CD4-positive, alpha-beta T cell treated with Interleukin-17A for 1 hour (primary cell): ENCODE measurements around the gene TNIP2.
A peak's percentile ranks its signal among the peaks of the same experiment; 100 is the strongest.

Experiments
- DNase-seq: peaks from one replicate; pipeline ENCODE4 v3.0.0-alpha.2; 2020

TNIP2 gene, protein sequence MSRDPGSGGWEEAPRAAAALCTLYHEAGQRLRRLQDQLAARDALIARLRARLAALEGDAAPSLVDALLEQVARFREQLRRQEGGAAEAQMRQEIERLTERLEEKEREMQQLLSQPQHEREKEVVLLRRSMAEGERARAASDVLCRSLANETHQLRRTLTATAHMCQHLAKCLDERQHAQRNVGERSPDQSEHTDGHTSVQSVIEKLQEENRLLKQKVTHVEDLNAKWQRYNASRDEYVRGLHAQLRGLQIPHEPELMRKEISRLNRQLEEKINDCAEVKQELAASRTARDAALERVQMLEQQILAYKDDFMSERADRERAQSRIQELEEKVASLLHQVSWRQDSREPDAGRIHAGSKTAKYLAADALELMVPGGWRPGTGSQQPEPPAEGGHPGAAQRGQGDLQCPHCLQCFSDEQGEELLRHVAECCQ

DNA sequence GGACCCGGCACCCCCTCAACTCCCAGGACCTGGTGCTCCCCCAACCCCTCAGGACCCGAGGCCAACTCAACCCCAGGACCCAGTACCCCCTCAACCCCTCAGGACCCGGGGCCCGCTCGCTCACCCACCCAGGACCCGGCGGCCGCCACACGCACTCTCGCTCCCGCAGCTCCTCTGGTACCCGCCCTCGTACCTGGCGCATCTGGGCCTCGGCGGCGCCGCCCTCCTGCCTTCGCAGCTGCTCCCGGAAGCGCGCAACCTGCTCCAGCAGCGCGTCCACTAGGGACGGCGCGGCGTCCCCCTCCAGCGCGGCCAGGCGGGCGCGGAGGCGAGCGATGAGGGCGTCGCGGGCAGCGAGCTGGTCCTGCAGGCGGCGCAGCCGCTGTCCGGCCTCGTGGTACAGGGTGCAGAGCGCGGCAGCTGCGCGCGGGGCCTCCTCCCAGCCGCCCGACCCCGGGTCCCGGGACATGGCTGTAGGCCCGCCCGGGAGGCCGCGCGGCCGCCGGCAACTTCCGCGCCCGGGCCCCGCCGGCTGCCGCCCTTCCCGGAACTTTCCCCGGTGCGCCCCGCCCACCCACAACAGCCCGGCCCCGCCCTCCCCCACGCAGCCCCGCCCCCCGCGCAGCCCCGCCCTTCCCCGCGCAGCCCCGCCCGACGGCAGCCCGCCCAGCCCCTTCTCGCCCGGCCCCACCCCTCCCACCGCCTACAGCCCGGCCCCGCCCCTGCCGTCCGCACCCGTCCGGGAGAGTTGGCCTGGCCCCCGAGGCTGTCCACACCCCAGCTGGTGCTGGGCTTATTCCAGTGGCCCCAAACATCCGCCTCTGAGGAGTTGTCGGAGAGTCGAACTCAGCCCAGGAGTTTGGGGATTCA is at the start of gene TNIP2:
Gene TNIP2, minus strand, starts transcription at position 516 of the 870 bp plus-strand sequence. Its CDS starts 47 bp downstream, at position 469.
- DNase-seq: peak; percentile 86

DNA sequence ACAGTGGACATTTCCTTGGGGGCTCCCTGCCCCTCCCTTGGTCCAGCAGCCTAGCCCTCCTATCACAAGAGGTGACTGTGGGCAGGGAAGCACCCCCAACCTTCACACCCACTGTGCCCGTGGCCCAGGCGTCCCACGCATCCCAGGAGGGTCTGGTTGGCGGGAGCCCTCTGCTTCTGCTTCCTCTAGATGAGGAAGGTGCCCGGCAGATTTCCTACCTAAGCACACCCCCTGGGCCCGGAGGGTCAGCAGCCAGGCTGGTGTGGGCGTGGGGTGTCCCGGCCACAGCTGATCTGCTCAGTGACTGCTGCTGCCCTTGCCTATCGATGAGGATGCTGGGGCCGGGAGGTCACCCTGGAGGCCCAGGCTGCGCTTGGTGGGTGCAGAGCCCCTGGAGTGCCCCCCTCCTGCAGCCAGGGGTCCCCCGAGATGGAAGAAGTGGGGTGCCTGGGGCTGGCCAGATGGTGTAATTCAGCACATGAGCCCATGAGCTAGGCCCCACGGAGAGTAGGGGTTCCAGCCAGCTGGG is 48.9 kb upstream of the TNIP2 start:
- DNase-seq: no peak

DNA sequence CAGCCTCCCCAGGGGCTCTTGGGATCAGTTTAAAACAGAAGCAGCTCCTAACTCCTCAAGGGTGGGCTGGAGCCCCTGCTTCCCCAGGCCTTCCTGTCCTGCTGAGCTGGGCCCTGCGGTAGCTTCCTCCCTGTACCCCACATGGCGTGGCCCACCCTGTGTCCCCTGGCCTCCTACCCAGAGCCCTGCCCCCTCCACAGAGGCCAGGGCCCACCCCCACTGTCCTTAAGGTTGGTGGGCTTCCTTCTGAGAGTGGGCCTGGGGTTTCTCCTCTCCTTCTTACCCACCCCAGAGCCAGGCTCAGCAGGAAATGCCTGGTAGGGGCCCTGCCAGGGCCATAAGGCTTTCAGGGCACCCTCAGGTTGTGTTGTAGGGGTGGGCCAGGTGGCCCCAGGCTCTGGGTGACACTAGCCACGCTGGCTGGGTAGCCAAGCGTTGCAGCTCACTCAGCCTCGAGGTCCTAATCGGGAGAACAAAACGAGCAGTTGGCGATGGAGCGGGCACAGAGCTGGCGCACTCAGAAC is 48.4 kb upstream of the TNIP2 start:
- DNase-seq: no peak

DNA sequence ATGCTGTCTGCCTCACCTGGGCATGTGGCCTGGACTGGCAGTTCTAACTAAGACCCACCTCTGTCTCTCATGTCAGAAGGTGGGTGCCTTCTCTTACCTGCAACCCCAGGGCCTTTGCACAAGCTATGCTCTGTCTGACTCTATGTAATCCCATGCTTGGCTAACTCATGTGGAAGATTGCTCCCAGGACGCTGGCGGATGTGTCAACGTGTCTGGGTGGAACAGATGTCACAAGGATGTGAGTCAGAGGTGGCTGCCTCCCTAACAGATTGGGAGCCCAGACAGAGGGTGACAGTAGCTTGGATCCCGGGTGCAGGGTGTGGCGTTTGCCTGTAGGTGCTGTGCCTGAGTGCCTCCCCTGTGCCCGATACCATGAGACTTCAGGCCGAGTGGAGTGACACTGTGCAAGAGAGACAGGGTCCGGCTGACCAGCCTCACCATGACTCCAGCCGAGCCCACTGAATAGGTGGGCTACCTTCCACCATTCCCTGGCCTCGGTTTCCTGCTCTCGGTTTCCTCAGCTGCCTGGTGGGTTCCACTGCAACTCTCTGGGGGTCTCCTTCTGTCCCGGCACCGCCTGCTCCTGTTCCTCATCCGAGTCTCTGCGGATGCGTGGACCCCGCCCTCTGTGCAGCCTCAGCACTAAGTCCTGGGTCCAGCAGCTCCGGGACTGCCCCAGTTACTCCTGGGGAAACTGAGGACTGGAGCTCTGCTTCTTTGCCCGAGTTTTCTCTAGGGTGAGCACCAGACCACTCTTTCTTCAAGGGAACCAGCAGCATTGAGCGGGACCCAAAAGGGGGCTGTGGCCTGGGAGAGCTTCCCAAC is 47.7 kb upstream of the TNIP2 start:
- no peak for DNase-seq

DNA sequence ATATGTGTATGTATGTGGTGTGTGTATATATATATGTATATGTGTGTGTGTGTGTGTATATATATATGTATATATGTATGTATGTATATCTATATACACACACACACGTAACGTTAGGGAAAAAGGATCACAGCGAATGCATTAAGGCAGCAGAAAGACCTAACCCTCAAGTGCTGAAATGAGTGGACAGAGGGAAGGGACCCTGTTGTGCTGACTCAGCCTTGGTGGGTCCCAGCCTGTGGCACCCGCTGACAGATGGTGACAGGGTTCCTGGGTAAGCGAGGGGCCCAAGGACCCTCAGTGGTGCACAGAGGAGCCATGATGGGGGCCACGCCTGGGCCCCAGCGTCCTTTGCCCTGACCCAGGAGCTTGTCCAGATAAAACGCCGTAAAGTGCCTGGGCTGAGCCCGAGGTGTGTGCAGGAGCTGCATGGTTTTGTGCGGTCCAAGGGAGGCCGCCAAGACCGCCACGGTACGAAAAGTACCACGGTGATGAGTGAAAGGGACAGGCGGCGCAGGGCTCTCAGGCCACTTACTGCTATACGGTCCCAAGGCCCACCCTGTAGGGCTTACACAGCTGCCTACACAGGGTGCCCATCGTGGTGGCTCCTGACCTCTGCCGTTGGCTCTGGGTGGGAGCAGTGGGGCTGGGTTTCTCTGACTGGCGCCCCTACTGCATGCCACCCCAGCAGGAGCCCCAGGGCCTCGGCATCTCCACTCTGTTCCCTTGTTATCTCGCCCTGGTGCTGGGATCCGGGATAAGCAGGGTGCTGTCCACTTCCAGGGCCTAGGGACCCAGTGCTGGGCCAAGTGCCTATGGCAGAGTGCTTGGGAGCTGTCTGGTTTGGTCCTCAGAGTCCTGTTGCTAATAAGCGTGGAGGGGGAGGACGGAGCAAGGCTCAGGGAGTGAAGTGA is 46.7 kb upstream of the TNIP2 start:
- DNase-seq: no peak

DNA sequence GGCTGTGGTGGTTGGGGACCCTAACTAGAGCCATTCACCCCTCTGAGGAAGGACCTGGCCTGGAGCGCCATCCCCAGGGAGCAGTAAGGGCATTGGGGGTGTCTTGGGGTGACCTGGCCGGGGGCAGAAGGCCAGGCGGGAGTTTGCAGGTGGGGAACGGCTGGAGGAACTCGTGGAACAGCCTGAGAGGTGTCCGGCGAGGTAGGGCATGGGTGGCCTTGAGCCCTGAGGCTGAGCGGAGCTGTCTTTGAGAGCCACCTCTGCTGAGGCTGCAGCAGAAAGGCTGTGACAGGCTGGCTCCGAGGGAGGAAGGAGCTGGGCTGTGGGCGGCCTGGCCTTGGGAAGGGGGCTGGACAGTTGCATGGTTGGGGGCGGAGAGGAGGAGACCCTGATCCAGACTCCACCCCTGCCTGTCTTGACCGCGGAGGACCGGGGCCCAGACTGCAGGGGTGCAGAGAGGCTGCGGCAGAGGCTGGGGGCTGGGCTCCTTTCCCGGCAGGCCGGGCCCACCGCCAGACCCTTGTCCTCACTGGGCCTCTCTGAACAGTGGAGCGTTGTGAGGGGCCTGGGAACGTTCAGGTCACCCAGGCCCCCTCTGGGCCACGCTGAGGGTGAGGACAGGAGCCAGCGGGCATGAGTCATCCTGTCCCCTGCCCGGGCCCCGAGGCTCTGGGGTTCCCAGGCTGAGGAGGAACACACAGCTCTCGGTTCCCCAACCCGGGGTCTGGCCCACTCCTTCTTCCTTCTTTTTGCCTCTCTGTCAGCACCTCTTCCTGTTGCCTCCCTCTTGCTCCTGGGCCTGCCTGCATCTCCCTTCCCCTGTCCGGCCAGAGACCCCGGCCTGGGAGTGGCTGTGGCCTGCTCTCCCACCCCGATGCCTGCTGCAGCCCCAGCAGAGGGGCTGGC is 44.8 kb upstream of the TNIP2 start:
- DNase-seq: peak; percentile 43

DNA sequence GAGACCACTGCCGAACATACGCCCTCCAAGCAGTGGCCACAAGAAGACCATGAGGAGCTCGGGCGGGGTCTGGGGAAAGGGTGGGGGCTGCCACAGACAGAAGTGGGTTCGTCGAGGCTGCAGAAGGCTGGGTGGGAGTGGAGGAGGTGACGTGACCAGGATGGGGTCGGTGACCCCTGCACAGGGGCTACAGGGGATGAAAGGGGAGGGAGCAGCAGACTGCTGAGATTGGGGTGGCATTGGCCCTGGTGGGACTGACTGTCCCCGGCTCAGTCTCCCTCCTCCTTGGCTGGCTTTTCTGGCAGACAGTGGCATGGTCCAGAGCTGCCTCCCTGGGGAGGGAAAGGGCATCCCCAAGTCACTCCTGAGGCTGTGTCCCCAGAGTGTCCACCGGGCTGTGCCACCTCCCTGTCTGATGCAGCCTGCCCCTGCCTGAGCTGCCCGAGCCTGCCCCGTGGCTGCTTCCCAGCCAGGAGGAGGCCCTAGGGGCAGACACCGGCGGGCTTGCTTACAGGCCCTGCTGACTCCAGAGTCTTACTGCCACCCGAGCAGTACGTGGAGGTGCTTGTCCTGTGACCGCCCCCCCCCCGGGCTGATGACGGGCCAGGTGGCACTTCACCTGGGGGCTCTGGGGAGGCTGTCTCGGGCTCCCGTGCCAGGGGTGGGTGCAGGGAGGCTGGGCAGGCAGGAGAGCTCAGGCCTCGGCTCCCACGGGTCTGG is 44.0 kb upstream of the TNIP2 start:
- DNase-seq: no peak

DNA sequence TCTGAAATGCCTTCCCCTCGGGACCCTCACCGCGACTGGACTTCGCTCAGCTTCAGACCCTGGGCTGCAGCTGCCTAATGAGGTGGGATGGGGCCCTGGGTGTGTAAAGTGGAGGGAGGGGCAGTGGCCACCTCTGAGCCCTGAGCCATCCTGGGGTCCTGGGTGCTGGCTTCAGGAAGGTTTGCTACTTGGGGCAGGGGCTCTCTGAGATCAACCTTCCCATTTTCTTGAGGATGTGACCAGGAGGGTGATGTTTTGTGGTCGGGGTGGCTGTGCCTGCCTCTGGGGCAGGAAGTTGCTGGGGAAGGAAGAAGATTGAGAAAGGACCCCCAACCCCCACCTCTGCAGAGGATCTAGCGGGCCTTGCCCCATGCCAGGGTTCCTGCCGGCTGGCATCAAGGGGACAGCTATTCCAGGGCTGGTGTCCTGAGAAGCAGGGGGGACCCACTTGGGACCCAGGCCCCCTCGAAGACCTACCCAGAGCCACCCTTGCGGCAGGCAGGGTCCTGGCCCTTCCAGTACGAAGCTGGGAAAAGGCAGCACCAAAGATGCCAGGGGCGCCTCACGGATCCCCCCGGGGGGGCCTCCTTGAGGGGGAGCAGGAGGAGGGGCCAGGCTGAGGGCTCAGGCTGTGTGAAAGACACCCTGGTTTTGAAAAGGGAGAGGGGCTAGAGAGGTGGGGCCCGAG is 43.2 kb upstream of the TNIP2 start:
- no peak for DNase-seq

DNA sequence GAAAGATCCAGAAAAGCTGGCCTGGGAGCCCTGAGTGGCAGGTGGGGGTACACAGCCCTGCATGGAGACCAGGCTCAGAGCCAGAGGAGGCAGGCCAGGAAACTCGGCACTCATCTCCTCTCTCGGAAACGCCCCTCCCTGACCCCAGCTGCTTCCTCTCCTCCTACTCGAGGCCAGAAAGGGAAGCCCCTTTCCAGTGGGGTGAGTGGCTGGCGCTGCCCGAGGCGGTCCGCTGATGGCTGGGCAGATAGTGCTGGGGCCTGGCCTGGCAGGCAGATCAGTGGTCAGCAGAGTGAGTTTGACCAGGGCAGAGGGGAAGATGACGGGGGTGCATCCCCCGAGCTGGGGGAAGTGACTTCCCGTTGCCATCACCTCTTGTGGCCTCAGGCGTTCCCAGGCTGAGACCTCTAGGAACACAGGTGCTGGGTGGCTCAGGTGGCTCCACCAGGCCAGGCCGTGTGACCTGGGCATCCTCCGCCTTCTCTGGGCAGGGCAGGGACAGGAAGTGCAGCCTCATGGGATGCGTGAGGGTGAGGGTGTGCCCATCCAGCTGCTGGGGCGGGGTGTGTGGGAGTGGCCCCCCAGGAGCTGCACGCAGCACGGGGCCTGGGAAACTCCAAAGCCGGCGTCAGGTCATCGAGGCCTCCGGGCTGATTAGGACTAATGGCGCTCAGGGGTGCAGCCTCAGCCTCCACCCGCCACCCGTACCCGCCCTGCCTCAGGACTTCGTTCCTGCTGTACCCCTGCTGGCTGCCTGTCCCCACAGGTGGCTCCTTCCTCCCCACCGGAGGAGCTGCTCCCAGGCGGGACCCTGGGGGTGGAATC is 42.5 kb upstream of the TNIP2 start:
- DNase-seq: peak; percentile 62

DNA sequence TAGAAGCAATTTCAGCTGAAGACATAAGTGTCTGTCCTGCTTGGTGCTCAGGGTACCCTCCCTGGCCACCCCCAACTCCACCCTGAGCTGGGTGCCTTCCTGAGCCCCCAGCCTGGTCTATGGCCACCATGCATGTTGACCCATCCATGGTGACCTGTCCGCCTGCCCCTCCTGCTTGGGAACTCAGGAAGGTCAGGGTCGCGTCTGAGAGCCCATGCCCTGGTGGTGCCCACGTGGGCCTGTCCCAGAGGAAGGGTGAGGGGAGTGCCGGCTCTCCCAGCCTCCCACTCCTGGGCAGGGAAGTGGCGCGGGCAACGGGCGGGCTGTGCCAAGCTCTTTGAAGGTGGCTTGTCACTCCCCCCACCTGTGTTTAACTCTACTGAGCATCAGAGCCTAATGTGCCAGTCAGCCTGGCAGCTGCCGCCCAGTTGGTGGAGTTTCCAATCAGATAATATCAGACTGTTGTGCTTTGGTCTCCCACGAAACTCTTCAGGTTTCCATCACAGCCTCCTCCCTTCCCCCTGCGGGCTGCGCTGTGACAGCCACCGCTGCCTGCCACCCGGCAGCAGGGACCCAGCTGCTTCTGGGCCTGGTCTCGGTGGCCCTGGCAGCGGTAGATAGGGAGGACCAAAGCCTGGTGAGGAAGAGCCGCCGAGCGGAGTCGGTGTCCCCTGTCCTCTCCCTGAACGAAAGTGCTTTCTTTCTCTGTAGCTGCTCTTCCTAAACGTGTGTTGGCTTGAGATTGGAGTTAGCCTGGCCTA is 41.6 kb upstream of the TNIP2 start:
- peak; percentile 72 for DNase-seq

DNA sequence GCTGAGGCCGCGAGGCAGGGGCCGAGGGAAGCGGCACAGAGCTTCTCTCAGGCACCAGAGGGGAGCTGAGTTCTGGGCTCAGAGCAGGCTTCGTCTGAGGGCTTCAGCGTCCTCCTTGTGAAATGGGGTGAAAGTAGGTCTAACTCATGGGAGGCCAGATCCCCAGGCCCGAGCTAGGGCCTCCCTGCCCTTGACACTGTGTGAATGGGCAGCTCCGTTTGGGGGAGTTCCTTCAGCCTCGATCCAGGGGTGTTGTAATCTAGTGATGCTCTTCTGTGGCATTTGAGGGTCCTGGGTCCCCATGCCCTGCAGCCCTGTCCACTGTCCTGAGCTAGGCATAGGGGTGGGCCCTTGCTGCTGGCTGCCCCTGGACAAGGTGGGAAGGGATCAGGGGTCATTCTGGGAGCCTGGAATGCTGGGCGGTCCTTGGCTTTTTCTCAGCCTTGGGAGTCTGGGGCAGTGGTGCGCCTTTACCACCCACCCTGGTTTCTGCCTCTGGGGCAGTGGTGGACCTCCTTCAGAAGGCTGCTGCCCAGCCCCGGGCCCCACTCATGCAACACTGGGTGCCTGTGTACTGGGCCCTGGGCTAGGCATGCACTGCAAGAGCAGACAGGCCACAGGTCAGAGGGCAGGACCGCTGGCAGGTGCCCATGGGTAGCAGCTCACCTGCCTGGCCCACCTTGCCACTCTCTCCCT is 40.9 kb upstream of the TNIP2 start:
- no peak for DNase-seq

DNA sequence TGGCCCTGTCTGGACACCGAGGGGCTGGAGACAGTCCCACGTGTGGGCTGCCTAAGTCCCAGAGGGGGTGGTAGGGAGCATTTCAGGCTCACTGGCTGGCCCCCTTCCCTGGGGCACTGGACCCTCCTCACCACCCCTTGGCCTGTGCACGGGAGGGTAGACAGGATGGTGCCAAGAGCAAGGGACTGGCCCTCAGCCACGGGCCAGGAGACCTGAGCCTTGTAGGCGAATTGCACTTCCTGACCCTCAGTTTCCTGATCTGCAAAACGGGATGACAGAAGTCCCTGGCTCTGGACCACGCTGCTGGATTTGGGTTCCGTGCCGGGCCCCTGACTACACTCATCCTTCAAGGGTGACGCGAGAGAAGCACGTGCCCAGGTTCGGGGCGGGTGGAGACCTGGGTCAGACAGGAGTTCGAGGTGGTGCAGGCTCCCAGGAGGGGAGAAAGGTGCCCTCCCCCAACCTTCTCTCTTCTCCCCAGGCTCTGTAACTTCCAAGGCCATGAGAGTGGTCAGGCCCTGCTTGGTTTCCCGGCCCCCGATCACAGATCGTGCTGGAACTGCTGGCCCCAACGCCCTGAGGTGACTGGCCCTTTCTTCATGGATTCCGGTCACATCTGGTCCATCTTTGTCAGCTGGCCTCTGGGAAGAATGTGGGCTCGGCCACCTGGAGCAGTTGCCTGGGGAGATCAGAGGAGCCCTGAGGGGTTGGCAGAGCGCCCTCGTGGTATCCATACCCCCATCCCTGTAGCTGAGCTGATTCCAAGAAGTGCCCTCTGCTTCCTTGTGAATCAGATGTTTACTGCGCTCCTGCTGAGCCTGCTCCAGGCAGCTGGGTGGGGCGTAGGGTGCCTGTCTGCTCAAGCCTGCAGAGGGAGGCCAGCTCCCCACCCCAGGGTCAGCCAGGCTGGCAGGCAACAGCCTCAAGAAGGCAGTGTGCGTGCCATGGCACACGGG is 40.0 kb upstream of the TNIP2 start:
- no peak for DNase-seq

DNA sequence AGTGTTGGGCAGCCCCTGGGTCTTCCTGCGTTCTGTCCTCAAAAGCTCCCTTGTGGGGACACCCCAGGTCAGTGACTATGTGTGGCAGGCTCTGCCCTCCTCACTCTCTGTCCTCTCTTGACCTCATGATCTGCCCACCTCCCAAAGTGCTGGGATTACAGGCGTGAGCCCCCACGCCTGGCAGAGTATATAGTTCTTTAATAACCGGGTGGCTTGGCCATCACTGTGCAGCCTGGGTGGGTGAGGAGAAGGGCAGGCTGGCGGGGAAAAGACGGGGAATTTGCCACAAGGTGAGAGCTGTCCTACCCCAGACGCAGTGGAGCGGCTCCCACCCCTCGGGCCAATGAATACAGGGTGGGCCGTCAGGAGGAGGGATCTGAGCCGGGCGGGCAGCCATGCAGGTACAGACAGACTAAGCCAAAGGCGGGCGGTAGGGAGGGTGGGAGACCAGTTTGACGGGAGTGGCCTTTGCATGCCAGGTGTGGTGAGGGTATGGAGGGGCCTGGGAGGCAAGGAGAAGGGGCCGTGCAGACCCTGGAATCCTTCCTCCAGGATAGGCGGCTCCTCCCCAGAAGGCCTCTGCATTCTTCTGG is 39.3 kb upstream of the TNIP2 start:
- DNase-seq: no peak

DNA sequence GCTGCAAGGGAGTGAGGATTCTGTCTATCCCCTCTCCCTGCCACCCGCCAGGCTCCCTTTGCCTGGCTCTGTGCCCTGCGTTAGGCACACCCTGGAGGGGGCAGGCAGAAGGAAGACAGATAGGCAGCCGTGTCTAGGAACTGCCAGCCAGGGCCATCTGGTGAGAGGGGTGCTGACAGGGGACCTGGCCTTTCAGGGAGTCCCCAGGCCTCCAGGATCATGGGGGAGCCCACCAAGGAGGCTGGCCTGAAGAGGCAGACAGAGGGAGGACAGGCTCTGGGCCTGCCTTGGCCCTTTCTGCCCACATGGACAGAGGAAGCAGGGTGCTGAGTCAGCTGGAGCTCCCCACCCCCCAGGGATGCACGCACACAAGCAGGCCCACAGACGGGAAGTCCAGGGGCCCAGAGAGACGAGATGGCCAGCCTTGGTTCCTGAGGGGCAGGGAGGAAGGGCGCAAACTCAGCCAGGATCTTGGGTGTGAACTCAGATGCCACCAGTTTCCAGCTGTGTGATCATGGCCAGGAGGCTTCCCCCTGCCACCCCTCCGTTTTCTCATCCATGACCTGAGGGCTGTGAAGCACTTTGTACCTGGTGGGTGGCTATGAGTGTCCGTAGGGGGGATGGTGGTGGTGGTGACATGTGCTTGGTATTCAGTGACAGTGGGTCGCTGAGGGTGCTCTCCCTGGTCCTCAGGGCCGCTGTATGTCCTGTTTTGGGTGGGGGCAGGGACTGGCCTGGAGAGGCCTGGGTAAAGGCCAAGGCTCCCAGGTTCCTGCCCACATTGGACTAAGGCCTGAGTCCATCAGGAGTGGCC is 38.6 kb upstream of the TNIP2 start:
- DNase-seq: no peak
